Measurements from ENCODE around the gene QRICH1.

- TF ChIP-seq NFRKB (IDR thresholded peaks at IDR 0.05) (no peak), FOXM1 (IDR thresholded peaks at IDR 0.05; ENCODE audit: borderline replicate concordance) (no peak), BHLHE40 (IDR thresholded peaks at IDR 0.05; ENCODE audit: borderline replicate concordance) (no peak), PKNOX1 (IDR thresholded peaks at IDR 0.05) (no peak)
Measured at GRCh38 chr3:49121132-49121736, 27.4 kb upstream of the QRICH1 start.
